MG63 (cell line): Measurements from ENCODE around the gene FHIT. TPM values are rescaled to one million over a fixed set of nuclear protein-coding genes. Genes with fewer than 3 reads are reported as not detected.
"Not testable (repeated sequence)": the region's sequence is repeated elsewhere in the genome, so short reads cannot be mapped to it uniquely, and the experiment has no call there.

Experiments used
- DNase-seq: peaks from one replicate; pipeline ENCODE4 v3.0.0-alpha.2; 2020
- H3K27me3 ChIP-seq: fragments of 250-450 bp; sonication (Bioruptor Pico); 2 replicates; pipeline ENCODE4 v1.5.1; 2020; ENCODE audit warnings: mild to moderate bottlenecking, moderate library complexity
- H3K36me3 ChIP-seq: fragments of 250-450 bp; sonication (Bioruptor Pico); 2 replicates; pipeline ENCODE4 v1.5.1; 2020; ENCODE audit warnings: mild to moderate bottlenecking, moderate library complexity
- H3K4me3 ChIP-seq: fragments of 250-450 bp; sonication (Bioruptor Pico); 2 replicates; pipeline ENCODE4 v1.5.1; 2020; ENCODE audit warnings: mild to moderate bottlenecking, moderate library complexity
- H3K9me3 ChIP-seq: fragments of 250-450 bp; sonication (Bioruptor Pico); 2 replicates; pipeline ENCODE4 v1.5.1; 2020; ENCODE audit warnings: mild to moderate bottlenecking, moderate library complexity
- total RNA-seq: library from RNA; depleted of rRNA; stranded (reverse); fragments of >200 nt; shearing (Covaris generic); gene quantifications from 2 replicates; pipeline ENCODE4 v1.2.3, GENCODE V29; 2014; ENCODE audit warnings: low replicate concordance

Gene FHIT
- total RNA-seq, 1 experiment from 2014 or later: 1.7 TPM

- no peaks in the 10 kb centered on the region for H3K36me3 ChIP-seq
- H3K4me3 ChIP-seq: no peak overlapping the region
- H3K9me3 ChIP-seq: no peaks in the 10 kb centered on the region
- H3K27me3 ChIP-seq: no peaks in the 10 kb centered on the region
- DNase-seq: no peak
These were observed 553.1 kb downstream of the FHIT start for GRCh38 chr3:60698117-60698516.

DNA sequence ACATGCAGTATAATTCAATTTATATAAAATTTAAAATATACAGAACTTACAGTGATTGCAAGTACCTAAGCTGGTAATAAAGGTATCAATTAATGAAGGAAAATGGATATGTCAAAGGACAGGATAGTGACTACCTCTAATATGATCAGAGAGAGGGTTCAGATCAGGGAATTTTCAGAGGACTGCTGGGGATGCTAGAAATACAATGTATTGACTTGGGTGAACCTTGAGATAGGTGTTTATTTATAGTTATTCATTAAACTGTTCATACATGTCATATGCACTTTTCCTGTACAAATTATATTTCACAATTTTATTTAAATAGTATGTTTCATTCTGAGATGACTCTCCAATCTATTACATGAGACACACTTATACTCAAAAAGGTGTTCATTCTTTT is 554.1 kb downstream of the FHIT start:
- no peak overlapping the region for H3K4me3 ChIP-seq
- DNase-seq: no peak
- no peaks in the 10 kb centered on the region for H3K27me3 ChIP-seq
- H3K9me3 ChIP-seq: no peaks in the 10 kb centered on the region
- no peaks in the 10 kb centered on the region for H3K36me3 ChIP-seq

DNA sequence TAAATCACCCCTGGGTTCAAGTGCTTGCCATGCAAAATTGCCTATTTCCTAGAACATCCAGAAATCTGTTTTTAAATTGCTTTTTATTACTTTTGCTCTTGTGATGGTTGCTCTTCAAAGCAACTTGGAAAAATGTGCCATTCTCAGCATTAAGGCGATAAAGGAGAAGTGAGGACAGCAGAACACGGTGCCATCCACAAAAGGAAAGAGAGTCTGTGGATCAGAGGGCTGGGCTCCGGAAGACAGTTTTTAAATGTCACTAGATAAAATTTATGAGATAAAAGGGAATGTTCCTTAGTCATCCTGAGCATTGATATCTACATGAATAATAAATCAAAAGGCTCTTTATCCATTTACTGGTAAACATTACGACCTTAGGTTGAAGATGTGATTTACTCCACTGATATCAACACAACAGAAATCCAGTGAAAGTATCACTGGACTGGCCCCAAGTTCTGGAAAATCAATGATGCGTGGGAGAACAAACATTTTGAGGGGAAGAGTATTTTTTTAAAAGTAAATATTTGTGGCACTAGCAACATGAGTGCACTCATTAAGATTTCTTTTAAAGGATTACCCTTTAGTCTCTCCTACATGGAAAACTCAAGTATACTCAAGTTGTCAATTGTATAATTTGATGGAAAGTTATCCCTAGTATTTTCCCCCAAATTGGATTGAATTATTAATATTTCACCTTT is 554.7 kb downstream of the FHIT start:
- no peak overlapping the region for H3K4me3 ChIP-seq
- no peaks in the 10 kb centered on the region for H3K27me3 ChIP-seq
- no peak for DNase-seq
- H3K9me3 ChIP-seq: no peaks in the 10 kb centered on the region
- no peaks in the 10 kb centered on the region for H3K36me3 ChIP-seq

DNA sequence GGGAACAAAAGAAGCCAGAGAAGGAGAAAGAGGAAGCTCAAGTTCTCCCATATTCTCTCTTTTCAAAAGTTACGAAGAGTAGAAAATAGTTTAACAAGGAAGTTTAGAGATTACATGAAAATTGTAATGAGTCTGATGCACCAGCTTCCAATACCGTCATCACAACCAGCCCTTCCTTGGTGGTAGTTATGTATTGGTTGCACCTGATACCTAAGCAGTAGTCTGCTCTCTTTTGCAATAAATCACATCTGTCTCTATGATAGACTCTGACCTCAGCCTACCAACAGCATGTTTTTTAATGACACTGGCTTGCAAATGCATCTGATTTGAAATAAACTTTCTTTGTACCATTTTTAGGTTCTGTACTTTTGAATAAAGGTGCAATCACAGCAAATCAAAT is 575.8 kb downstream of the FHIT start:
- Histone ChIP-seq H3K36me3 (no peaks in the 10 kb centered on the region), H3K27me3 (no peaks in the 10 kb centered on the region), H3K4me3 (no peak overlapping the region), H3K9me3 (no peaks in the 10 kb centered on the region)
- no peak for DNase-seq

DNA sequence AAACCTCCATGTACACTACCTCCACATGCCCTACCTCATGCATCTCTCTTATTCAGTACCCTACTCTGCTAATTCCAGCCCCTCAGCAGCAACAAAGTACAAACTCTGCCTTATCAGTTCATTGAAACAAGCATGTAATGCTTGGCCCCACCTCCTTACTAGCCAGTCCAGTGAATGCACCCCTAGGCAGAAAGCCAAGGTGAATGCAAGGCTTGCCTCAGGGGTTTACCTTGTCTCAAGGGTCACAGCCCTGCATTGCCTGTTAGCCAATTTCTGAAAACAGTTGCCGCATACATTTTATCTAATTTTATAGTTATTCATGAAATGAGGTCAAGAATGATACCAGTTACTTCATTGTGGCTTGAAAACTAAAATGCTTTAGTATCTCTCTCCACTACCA is 576.4 kb downstream of the FHIT start:
- H3K9me3 ChIP-seq: no peaks in the 10 kb centered on the region
- H3K36me3 ChIP-seq: no peaks in the 10 kb centered on the region
- H3K27me3 ChIP-seq: no peaks in the 10 kb centered on the region
- H3K4me3 ChIP-seq: no peak overlapping the region
- no peak for DNase-seq

DNA sequence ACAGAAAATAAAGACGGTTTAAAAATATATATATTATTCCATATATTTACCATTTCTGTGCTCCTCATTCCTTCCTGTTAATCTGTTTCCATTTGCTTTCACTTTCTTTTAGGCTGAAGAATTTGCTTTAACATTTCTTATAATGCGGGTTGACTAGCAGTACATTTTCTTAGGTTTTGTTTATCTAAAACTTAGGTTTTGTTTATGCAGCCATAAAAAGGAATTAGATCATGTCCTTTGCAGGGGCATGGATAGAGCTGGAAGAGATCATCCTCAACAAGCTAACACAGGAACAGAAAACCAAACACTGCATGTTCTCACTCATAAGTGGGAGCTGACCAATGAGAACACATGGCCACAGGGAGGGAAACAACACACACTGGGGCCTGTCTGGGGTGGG is 578.1 kb downstream of the FHIT start:
- H3K27me3 ChIP-seq: no peaks in the 10 kb centered on the region
- DNase-seq: no peak

GRCh38 chr3:60672337-60672736 is 578.9 kb downstream of the FHIT start:
- H3K4me3 ChIP-seq: not testable (repeated sequence)

More for the DNA sequence above, 578.1 kb downstream of the FHIT start:
- Histone ChIP-seq H3K4me3 (no peak overlapping the region), H3K36me3 (no peaks in the 10 kb centered on the region), H3K9me3 (no peaks in the 10 kb centered on the region)

GRCh38 chr3:60669636-60670035 is 581.6 kb downstream of the FHIT start:
- DNase-seq: no peak
- Histone ChIP-seq H3K27me3 (no peaks in the 10 kb centered on the region), H3K36me3 (no peaks in the 10 kb centered on the region), H3K4me3 (no peak overlapping the region), H3K9me3 (no peaks in the 10 kb centered on the region)

More at GRCh38 chr3:60672337-60672736, 578.9 kb downstream of the FHIT start:
- not testable (repeated sequence) for H3K9me3 ChIP-seq, H3K36me3 ChIP-seq, H3K27me3 ChIP-seq, DNase-seq

DNA sequence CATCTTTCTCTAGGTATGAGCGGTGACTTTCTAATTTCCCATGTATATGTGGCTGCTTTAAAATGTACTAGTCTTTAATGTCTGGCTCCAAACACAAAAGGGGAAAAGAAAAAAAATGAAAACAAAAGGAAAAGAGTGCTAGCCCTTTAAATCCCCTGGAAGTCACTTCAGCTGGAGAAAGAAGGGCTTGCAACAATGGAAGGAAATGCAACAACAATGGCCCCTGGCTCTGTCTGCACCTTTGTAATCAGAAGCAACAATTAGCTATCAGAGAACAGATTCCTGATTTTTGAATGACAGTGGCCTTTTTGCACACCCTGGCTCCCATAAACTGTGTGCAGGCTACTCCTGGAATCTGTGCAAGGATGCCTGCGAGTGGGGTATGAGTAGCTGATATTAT is 591.2 kb downstream of the FHIT start:
- H3K9me3 ChIP-seq: no peaks in the 10 kb centered on the region
- no peak overlapping the region for H3K4me3 ChIP-seq
- H3K27me3 ChIP-seq: no peaks in the 10 kb centered on the region
- H3K36me3 ChIP-seq: no peaks in the 10 kb centered on the region
- DNase-seq: no peak

GRCh38 chr3:60659098-60659497 is 592.2 kb downstream of the FHIT start:
- no peaks in the 10 kb centered on the region for H3K9me3 ChIP-seq
- H3K27me3 ChIP-seq: no peaks in the 10 kb centered on the region
- H3K36me3 ChIP-seq: no peaks in the 10 kb centered on the region
- DNase-seq: no peak
- H3K4me3 ChIP-seq: no peak overlapping the region

DNA sequence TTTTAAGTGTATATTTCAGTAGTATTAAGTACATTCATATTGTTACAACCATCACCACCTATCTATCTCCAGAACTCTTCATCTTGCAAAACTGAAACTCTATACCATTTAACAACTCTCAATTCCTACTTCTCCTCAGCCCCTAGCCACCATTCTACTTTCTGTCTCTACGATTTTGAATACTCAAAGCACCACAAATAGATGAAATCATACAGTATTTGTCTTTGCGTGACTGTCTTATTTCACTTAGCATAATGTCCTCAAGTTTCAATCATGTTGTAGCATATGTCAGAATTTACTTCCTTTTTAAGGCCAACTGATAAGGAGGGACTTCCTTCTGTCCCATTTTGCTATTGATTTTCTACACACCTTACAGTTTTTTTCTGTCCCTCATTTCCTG is 593.3 kb downstream of the FHIT start:
- no peak for DNase-seq
- H3K36me3 ChIP-seq: no peaks in the 10 kb centered on the region
- no peaks in the 10 kb centered on the region for H3K9me3 ChIP-seq
- no peak overlapping the region for H3K4me3 ChIP-seq
- no peaks in the 10 kb centered on the region for H3K27me3 ChIP-seq

DNA sequence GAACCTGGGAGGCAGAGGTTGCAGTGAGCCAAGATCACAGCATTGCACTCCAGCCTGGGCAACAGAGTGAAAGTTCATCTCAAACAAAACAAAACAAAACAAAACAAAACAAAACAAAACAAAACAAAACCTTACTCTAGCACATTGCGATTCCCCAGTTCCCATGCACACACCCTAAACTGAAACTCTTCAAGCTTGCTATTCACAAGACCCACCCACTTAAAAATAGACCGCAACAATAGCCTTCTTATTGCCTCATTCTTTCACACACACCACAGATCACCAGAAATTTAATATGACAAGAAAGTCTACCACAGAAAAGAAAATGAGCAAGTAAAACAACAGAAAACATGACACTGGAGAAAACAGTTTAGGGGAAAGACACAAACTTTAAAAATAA is 598.4 kb downstream of the FHIT start:
- H3K36me3 ChIP-seq: no peaks in the 10 kb centered on the region
- H3K4me3 ChIP-seq: no peak overlapping the region
- H3K9me3 ChIP-seq: no peaks in the 10 kb centered on the region
- DNase-seq: no peak
- H3K27me3 ChIP-seq: no peaks in the 10 kb centered on the region

DNA sequence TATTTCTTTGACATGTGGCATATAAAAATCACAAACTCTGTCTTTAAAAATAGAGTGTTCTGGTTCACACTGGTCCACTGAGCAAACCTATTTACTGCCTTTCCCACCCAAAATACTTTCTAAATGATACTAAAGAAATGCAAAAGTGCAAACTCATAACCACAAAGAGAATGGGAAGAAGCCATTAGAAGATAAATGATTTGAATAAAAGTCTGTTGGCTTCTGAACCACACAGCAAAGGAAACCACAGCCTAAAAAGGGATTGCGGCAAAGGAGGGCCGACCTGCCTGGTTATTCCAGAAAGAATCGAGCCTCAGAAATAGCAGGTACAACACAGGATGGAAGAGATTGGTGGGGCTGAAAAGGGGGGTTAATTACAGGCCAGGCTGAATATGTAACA is 599.5 kb downstream of the FHIT start:
- no peak for DNase-seq
- H3K4me3 ChIP-seq: no peak overlapping the region
- no peaks in the 10 kb centered on the region for H3K27me3 ChIP-seq
- H3K9me3 ChIP-seq: no peaks in the 10 kb centered on the region
- H3K36me3 ChIP-seq: no peaks in the 10 kb centered on the region

- Histone ChIP-seq H3K9me3 (no peaks in the 10 kb centered on the region), H3K4me3 (no peak overlapping the region), H3K36me3 (no peaks in the 10 kb centered on the region), H3K27me3 (no peaks in the 10 kb centered on the region)
- no peak for DNase-seq
These were observed 601.1 kb downstream of the FHIT start for GRCh38 chr3:60650171-60650570.

DNA sequence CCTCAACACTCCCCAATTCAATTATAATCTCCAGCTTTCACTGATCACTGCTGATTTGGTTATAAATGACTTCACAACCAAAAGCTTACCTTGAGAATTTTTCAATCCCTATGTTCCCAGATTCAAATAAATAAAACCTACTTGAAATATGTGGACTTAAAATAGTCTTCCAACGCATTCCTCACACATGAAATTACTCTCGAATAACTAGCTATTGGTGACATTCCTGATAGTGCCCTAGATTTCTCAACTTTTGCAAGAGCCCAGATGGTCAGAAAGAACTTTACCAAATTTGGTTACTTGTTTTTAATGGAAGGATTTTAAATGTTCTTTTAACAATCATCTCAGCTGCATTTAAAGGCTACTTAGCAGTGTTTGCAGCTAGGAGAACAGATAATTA is 605.5 kb downstream of the FHIT start:
- Histone ChIP-seq H3K27me3 (no peaks in the 10 kb centered on the region), H3K4me3 (no peak overlapping the region), H3K36me3 (no peaks in the 10 kb centered on the region), H3K9me3 (no peaks in the 10 kb centered on the region)
- no peak for DNase-seq

GRCh38 chr3:60643831-60644230 is 607.4 kb downstream of the FHIT start:
- no peak for DNase-seq
- no peaks in the 10 kb centered on the region for H3K9me3 ChIP-seq
- no peak overlapping the region for H3K4me3 ChIP-seq
- no peaks in the 10 kb centered on the region for H3K27me3 ChIP-seq
- H3K36me3 ChIP-seq: no peaks in the 10 kb centered on the region

DNA sequence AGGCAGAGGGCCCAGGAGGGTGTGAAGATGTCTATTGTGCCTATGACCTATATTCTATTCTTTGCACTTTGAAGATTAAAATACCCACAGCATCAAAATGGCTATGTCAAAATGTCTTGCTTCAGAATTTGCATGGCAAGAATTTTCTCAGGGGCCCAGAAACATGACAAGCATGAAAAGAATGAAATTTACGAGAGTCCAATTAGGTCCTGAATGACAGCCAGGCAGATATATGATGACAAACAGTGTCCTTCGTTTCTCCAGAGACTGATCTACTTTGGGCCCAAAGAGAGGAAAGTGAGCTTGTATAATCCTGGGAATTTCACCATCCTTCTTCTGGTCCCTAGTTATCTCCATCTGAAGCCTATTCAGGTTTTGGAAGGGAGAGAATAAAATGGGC is 609.9 kb downstream of the FHIT start:
- no peaks in the 10 kb centered on the region for H3K27me3 ChIP-seq
- no peak for DNase-seq
- no peak overlapping the region for H3K4me3 ChIP-seq
- no peaks in the 10 kb centered on the region for H3K9me3 ChIP-seq
- no peaks in the 10 kb centered on the region for H3K36me3 ChIP-seq

GRCh38 chr3:60636846-60637245 is 614.4 kb downstream of the FHIT start:
- DNase-seq: peak; percentile 10
- H3K27me3 ChIP-seq: no peaks in the 10 kb centered on the region
- H3K4me3 ChIP-seq: no peak overlapping the region
- no peaks in the 10 kb centered on the region for H3K36me3 ChIP-seq
- no peaks in the 10 kb centered on the region for H3K9me3 ChIP-seq

GRCh38 chr3:60633644-60634043 is 617.6 kb downstream of the FHIT start:
- Histone ChIP-seq H3K27me3 (no peaks in the 10 kb centered on the region), H3K9me3 (no peaks in the 10 kb centered on the region), H3K36me3 (no peaks in the 10 kb centered on the region), H3K4me3 (no peak overlapping the region)
- DNase-seq: no peak
